ENCODE measurements around the gene PTPN4. TPM values are rescaled to one million over a fixed set of nuclear protein-coding genes. Genes with fewer than 3 reads are reported as not detected.

PTPN4 gene
- total and polyA plus RNA-seq, 2 of the 13 experiments (the other 11 are each of a cell fraction or from before 2014, with no cell fraction given) = 20.3 to 34.6 TPM

GRCh38 chr2:119983108-119983507 is 223.4 kb downstream of the PTPN4 start:
- no peak for DNase-seq (ENCODE audit: low spot score)
- no peaks in the 10 kb centered on the region for H3K27me3 ChIP-seq (ENCODE audit: control insufficient read depth in 1 of 2, insufficient read depth in 2 of 2, low read length in 2 of 2)
- WGBS (ENCODE audit: low lambda C conversion rate) = 94% methylated on average over 3 of the region's 3 CpGs
- FAIRE-seq = no peak
- no peaks in the 10 kb centered on the region for H4K20me1 ChIP-seq (ENCODE audit: insufficient read depth, low read length)
- peaks cover 22% of the 10 kb centered on the region for H3K4me1 ChIP-seq (ENCODE audit: insufficient read depth, low read length)
- no peak for TF ChIP-seq SAP130 (CRISPR knock-in tag; IDR thresholded peaks at IDR 0.05; ENCODE audit: low read depth)
- no peak for TF ChIP-seq EZH2 (conservative IDR thresholded peaks at IDR 0.05; ENCODE audit: low read depth, low read length)
- no peak for TF ChIP-seq ZMAT3 (CRISPR knock-in tag; conservative IDR thresholded peaks at IDR 0.05)
- TF ChIP-seq ZHX2 (IDR thresholded peaks at IDR 0.05; ENCODE audit: low read depth) = no peak
- no peak for TF ChIP-seq ZHX2 (CRISPR knock-in tag; IDR thresholded peaks at IDR 0.05; ENCODE audit: borderline replicate concordance)
- no peak for TF ChIP-seq LRRFIP1 (CRISPR knock-in tag; conservative IDR thresholded peaks at IDR 0.05)
- no peaks in the 10 kb centered on the region for H3K36me3 ChIP-seq (replicated peaks in 1 of 2; ENCODE audit: control insufficient read depth in 1 of 2, insufficient read depth in 2 of 2, low read length in 2 of 2)
- ChIA-PET CTCF (ENCODE audit: low intra/inter-chr PET ratio, low total read pairs) (no interaction called here), POLR2A (interaction anchor here (1.2 kb wide), 1 partner anchor 30 kb away, joined by 3 read pairs; the partner anchor contains the start of gene EPB41L5)
- no peak overlapping the region for H3K27ac ChIP-seq (ENCODE audit: extremely low read length, insufficient read depth, low read length)
- no peak overlapping the region for H3K9ac ChIP-seq (ENCODE audit: insufficient read depth, low read depth, low read length)
- no peaks in the 10 kb centered on the region for H3K9me3 ChIP-seq (ENCODE audit: low read length)
- H2AFZ ChIP-seq (ENCODE audit: low read length) = no peak overlapping the region
- BruUV-seq (replicated peaks) = no TSS peak
- intact Hi-C loops (cut with micrococcal nuclease; ENCODE audit: unreplicated experiment) (no loop called here), in situ Hi-C loops (cut with HindIII; ENCODE audit: extremely low pct_ligation_motif_present, low pct_unique_long_range_greater_than_20kb) (no loop called here)
- H3K4me2 ChIP-seq (ENCODE audit: low read depth, low read length) = no peak overlapping the region
- no peak for ATAC-seq
- no peaks in the 10 kb centered on the region for H3K79me2 ChIP-seq (ENCODE audit: insufficient read depth, low read length)
- H3K4me3 ChIP-seq (replicated peaks in 1 of 3; ENCODE audit: insufficient read depth in 1 of 3, low read depth in 2 of 3, low read length in 3 of 3) = no peak overlapping the region

Measured in HepG2 (cell line).